ENCODE data around the gene BDKRB2.

BDKRB2 gene

DNA sequence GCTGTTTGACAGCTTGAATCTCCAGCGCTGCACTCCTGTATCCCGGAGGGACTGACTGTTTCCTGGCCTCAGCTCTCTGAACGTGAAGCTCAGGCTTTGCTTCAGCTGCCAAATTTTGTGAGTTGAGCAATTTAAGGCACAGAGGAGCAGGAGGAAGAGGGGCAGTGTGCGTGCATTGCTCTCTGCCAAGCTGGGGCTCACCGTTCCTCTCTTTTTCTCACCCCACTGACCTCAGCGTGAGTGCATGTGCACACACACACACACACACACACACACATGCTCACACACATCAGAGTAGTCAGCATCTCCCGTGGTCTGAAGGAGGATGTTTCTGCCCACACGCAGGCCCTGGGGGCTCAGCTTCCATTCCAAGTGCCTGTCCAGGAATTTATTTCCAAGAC lies 27.8 kb upstream of the BDKRB2 start:
- DNase-seq (ENCODE audit: low read depth): no peak

DNA sequence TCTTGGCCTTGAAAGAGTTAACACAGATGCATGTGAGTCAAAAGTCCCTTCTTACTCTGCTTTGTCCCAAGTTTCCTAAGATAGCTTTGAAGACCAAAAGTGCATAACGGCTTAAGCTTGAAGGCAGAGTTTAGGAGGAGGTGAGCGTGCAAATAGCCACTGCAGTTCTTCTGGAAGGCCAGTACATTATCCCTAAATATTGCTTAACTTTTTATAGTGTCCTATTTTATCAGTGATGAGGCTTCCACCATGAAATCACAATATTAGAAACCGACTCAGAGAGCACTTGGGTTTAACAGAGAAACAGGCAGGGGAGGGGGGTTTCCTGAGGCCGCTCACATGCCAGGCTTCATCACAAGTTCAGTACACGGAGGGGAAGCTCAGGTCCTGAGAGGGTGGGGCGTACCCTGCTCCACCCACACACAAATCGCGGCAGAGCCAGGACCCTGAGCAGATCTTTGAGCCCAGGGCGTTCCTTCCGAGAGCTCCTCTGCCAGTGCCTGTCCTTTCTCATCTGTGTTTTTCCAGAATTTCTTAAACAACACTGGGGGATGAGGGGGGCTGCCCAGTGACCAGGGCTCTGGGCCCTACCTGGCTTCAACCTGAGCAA lies 26.8 kb upstream of the BDKRB2 start:
- DNase-seq (ENCODE audit: low read depth): no peak

DNA sequence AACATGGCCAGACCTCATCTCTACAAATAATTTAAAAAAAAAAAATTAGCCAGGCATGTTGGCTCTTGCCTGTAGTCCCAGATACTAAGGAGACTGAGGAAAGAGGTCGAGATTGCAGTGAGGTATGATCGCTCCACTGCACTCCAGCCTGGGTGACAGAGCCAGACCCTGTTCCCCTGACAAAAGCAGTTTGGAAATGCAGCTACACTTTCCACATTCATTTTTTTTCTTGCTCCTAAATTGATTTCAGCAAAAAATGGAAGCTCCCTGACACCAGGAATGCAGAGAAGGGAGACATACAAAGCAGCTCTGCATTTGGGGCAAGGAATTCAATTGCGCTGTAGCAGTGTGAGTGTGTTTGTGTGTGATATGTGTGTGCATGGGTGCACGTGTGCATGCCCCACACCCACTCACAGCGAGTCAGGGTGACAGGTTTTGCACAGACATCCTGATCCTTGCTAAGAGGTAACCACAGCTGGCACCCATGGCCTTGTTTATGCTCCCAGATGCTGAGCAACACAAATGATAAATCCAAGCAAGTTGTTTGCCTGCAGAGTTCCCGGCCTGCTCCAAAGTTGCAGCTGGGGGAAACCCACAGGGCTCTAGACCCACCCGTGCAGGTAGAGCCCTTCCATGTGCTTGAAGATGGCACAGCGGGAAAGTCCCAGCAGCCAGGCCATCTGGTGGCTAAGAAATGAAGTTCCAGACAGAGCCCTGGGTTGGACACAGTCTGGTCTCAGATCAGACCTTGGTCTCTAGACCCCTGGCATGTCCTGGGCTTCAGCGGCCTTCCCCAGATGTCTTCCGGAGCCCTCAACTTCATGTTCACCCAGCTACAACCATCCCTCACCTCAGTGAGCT lies 25.9 kb upstream of the BDKRB2 start:
- DNase-seq (ENCODE audit: low read depth): no peak

DNA sequence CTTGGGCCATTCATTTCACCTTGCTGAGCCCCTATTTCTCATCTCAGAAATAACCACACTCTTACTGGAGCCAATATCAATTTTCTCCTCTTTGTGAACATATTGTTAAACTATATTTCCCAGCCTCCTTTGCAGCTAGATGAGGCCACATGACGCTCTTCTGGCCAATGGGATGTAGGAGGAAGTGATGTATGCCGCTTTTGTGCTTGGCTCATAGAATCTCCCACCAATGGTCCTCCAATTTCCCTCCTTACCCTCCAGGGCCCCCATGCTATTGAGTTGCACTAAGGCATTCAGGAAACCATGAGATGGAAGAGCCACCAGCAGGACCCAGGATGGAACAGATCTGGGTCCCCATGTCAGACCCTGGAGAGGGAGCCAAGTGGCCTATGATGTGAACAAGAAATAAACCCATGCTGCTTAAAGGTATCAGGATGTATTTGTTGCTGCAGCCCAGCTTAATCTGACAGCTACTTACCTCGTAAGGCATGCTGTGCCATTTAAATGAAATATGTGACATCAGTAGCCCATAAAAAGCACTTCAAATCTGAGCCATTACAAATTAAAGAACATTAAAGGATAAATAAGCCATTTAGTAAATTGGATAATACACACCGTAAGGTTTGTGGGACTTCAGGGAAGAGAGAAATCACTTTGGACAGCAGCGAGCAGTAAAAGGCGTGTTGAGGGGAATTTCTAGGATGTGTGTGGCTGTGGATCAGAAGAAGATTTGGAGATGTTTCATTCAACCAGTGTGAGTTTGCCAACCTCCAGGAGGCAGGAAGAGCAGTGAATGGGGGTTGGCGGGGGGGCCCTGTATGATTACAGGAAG lies 24.4 kb upstream of the BDKRB2 start:
- no peak for DNase-seq (ENCODE audit: low read depth)

DNA sequence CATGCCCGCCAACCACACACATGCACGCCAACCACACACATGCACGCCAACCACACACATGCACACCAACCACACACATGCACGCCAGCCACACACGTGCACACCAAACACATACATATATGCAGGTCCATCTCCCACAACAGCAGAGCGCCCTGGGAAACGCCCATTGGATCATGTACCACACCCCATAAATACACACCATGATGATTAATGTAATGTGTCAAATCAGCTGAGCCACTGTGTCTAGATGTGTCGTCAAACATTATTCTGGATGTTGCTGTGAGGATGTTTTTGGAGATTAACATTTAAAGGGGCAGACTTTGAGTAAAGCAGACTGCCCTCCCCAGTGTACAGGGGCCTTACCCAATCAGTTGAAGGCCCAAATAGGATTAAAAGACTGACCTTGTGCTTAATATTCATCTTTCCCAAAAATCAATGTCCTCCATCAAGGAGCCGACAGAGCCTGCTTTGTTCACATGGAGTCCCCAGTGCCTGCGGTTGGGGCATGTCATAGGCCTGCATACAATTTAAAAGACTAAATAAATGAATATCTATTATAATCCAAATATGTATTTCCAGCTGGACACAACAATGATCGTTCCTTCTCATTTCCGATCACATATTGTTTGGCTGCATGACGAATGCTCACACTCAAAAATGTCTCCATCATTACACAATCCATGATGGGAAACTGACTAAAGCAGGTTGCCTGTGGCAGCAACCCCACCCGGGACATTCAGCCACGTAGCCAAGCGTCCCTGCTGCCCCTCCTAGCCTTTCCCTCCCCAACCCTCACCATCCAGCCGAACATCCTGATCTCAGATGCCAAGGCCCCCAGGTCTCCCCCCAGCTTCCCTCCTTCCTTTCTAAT lies 23.2 kb upstream of the BDKRB2 start:
- DNase-seq (ENCODE audit: low read depth): no peak

DNA sequence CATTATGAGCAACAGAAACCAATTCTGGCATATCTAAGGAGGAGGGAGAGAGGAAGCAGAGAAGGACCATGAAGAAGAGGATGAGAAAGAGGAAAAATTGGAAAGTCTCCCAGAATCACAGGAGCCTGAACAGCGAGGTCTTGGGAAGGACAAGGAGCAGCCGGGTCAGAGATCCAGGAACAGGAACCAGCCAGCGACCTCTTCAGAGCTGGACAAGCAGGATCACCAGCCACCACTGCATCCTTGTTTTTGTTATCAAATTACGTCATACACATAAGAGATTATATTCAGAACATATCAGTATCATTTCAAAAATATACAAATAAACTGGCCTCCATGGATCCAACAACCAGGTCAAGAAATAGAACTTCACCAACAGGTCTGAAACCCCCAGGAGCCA lies 22.1 kb upstream of the BDKRB2 start:
- DNase-seq (ENCODE audit: low read depth): no peak

DNA sequence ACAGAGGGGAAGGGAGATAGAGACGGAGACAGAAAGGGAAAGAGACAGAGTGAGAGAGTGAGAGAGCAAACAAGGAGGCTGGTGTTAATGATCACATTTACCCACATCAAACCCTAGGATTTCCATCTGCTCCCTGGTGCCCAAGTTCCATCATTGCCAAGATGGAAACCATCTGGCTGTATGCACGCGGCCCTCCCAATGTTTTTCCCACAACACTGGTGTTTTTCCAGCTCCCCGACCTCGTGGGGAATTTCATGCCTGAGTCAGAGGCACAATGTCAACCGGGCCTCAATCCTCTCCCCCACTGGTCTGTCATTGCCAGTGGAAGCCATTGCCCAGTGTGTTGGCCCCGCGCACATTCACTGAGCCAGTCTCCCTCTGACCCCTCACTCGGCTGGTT lies 19.9 kb upstream of the BDKRB2 start:
- no peak for DNase-seq (ENCODE audit: low read depth)

DNA sequence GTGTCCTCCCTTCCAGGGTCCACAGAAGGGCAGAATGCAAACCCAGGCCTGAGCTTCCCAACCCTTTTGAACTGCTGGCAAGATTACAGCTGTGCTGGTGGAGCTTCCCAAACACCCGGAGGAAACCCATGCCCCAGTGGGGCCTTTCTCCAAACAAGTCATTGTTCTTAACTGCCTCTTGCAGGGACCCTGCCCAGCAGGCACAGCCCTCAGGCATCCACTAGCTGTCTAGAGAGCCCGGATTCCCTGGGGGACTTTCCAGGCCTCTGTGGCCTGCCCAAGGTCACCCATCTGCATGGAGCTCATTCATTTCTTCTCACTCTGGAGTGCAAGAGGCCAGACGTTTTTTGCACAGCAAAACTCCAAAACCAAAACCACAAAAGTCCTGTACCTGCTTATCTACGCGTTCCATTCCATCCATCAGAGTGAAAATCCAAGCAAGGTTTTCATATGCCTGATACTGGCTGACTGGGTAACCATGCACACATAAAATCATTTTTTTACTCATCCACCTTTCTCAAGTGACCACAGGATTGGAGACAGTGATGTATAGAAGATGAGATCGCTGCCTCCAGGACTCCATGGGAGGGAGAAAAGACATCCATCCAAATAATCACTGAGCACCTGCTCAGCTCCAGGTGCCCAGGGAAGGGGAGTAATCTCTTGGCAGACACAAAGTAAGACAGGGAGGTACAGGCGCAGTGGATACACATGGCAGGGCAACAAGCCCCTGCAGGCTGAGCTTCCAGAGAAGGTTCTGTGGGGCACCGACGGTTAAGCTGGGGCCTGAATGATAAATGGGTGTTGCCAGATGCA lies 17.2 kb upstream of the BDKRB2 start:
- DNase-seq (ENCODE audit: low read depth): no peak

DNA sequence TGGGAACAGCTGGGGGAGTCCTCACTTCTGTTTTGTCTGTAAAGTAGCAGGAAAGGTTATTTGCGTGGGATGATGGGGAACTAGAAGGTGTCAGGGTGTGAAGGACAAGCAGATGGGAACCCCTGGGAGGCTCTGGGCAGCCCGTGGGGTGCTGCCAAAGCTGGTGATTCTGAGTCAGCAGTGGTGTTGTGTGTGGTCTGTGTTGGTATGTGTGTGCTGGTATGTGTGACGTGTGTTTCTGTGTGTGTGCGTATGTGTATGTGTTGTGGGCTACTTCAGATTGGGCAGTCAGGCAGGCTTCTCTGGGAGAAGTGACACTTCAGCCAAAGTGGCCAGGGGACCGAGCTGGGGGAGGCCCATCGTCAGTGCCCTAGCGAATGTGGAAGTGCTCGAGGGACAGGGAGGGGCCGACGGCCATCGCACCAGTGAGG lies 15.3 kb upstream of the BDKRB2 start:
- no peak for DNase-seq (ENCODE audit: low read depth)

DNA sequence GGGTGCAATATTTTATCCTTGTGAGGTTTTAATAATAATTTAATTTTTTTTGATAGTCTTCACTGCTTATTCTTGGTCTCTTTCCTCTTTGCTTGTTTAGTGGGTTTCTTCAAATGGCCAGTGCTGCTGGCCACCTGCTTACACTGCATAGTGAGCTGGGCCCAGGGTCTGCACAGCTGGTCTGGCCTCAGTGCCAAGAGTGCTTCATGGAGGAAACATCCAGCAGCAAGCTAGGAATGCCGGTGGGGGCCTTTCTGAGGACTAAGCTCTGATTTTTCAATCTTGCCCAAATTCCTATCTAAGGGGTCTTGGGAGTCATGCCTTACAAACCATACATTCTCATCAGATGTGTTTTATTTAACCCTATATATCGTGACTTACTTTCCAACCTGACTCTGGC lies 13.3 kb upstream of the BDKRB2 start:
- no peak for DNase-seq (ENCODE audit: low read depth)

DNA sequence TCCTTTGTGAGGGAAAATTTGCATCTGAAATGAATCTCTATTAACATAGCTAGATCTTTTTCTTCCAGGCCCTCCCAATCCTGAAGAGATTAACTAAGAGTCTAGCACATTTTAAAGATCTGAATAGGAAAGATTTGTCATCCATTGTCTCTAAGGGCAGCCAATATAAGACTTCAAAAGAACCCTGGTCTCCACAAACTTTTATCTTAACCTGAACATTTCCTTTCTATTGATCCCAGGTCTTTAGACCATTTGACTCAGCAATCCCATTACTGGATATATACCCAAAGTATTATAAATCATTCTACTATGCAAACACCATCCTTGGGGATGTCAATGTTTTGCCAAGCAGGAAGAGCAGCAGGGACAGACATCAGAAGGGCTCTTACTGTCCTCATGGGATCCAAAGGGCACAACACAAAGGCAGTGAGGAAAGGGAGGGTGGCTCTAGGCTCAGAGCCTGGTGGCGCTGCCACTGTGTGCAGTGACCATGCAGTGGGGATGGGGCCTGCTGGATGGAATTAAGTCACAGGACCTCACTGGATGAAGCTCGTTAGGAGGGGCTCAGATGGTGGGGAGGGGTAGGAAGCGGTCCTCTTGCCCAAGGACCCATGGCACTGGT lies 12.7 kb upstream of the BDKRB2 start:
- DNase-seq (ENCODE audit: low read depth): no peak

DNA sequence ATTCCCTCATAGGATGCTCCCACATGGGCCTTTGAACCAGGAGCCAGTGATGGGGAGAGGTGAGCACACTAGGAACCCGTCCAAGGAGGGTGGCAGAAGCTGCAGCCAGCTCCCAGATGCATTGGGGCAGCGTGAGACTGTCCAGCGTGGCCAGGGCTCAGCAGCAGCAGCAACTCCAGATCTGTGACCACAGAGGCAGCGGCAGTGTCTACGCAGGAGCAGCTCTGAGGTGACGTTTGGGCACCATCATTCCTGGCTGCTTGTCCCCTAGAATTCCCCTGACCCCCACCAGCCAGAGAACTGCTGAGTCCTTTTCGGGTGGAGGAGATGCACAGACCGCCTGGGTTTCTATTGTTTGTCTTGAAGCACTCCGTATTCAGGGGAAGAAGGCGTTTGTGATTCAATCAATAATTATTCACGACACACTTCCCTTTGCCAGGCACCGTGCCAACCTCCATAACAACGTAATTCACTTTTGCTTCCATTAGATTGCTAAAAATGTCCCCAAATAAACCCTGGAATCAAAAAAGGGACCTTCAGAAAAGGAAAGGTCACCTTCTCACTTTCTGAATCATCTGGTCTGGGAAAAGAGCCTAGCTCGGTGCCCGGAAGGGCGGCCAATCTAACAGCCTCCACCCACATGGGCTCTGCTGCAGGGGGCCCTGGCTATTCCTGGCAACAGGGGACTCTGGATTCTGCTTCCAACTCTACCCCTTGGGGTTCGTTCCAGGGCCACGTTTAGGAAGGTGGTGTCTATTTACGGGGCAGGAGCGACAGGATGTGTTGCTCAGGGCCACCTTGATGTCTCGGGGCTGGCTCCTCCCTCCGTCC lies 11.4 kb upstream of the BDKRB2 start:
- DNase-seq (ENCODE audit: low read depth): no peak

DNA sequence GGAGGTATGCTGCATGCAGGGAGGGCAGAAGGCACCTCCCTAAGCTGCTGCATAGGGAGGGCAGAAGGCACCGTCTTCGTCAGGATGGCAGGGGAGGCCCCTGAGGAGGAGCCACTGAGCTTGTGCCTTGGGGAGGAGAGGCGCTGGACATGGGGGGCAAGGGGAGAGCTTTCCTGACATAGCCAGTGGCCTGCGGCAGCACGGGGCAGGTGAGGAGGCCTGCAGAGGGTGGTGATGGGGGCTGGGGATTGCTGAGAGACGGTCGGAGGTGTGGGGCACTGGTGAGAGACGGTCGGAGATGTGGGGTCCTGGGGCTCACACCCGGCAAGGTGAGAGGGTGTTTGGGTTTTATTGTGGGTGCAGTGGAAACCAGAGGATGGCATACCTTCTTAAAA lies 10.4 kb upstream of the BDKRB2 start:
- DNase-seq (ENCODE audit: low read depth): no peak

DNA sequence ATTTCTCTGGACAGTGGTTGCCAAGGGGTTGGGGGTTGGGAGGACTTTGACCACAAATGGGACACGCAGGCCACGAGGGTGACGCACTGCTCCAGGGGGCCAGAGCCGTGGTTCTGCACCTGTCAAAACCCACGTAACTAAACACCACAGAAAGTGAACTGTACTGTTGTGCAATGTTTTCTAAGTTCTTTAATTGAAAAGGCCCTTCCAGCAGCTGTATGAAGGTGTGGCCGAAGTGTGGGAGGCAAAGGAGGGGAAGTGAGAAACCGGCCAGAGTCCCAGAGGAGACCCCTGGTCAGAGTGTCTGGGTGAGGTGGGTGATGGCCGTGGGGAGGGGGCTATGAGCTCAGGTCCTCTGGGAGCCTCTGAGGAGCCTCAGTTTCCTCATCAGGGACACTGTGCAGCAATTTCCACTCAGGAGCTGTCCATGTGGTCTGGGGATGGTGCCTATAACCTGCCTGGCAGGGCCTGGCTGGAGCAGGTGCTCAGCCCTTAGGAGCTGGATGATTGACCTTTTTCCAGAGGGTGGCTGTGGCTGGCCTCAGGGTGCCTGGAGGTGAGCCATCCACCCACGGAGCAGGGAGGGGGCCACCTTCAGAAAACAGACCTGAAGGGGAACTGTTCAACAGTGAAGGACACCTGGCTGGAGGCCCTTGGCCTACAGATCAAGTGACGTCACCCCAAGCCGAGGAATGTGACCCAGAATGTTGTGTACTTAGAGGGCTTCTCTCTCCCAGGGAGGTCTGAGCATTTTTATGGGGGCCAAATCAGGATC lies 9.8 kb upstream of the BDKRB2 start:
- DNase-seq (ENCODE audit: low read depth): no peak

DNA sequence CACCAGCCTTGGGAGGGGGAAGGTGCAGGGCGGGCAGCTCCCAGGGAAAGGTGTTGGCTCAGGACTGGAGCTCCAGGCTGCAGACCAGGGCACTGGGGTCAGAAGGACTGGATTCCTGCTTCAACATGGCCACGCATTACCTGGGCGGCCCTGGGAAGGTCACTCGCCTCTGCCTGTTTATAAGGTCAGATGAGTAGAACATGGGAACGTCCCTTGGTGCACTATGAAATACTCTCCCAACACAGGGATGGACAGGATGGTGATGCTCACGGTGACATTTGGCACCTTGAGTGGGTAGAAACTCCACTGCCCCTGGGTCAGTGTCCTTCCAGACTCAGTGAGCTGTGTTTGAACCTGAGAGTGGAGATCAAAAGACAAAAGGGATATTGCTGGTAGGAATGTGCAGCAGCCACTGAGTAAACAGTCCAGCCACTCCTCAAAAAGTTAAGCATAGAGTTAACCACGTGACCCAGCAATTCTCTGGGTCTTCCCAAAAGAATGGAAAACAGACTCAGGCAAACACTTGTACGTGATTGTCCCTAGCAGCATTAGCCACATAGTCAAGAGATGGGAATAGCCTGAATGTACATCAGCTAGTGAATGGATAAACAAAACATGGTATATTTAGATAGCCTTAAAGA lies 9.1 kb upstream of the BDKRB2 start:
- no peak for DNase-seq (ENCODE audit: low read depth)

DNA sequence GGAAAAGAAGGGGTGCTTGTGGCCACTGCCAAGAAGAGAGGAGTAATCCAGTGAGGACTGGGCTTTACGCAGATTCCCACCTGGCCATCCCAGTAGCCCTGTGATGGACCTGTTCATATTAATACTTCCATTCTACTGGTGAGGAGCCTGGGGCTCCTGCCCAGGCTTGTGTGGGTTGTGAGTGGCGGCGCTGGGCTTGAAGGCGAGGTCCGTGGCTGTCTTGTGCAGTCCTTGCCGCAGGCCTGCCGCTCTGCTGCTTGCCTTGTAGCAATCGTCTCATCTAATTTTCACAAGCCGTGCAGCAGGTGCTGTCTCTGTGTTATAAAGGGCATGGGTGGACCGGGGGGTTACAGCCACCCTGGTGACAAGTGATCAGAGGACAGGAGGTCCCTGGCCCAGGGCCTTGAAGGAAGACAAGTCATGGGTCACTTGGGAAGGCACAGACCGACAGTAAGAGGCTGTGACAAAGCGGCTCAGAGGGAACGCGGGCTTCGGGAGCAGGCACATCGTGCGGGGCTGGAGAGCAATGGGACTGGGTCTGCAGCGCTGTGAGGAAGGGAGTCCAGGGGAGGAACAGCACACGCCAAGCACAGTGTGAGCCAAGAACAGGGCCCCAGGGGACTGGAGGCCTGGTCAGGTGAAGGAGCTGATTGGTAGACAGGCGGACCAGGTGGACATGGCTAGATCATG lies 7.3 kb upstream of the BDKRB2 start:
- DNase-seq (ENCODE audit: low read depth): no peak

DNA sequence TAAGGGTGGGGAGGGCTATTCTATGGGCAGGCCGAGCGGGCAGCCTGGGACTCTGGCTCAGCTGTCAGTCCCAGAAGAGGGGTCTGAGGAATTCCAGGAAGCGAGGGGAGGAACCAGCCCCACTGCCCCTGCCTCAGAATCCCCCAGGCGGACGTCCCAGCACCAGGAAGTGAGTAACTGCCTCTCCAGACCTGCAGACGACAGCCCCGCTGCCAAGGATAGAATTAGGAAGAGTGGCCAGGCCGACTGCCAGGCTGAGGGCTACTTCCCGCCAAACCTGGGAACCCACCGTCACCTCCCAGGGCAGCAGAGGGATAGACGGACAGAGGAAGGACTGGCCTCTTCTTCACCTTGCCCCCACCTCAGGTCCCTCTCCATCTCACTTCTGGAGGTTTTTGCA lies 6.7 kb upstream of the BDKRB2 start:
- no peak for DNase-seq (ENCODE audit: low read depth)

Data from activated gamma-delta T cell treated with anti-CD3 and anti-CD28 coated beads, Interleukin-2, amount 50 U/mL, for 16 hours (primary cell).